Left lung (tissue), 10 donors: ENCODE measurements around the gene WWOX. TPM values are rescaled to one million over a fixed set of nuclear protein-coding genes. Genes with fewer than 3 reads are reported as not detected.

Source experiments
- ATAC-seq: fragments of 200-7000 bp; cut with Tn5 transposase; one replicate; pipeline ENCODE4 v1.9.1; 2020; ENCODE audit warnings: moderate library complexity
- DNase-seq, 4 donors: peaks; one replicate each; pipeline ENCODE4 v3.0.0-alpha.2; 2013 to 2020
- H3K27ac ChIP-seq, 2 donors: fragments of 200-600 bp; sonication (generic) in 1 of 2; one replicate each; pipeline versions ENCODE4 v1.5.0 to v1.8.0; 2020 to 2021
- H3K27me3 ChIP-seq, 2 donors: fragments of 200-600 bp; sonication (generic) in 1 of 2; one replicate each; pipeline versions ENCODE4 v1.5.0 to v1.8.0; 2020 to 2021
- H3K36me3 ChIP-seq, 2 donors: fragments of 200-600 bp; sonication (generic) in 1 of 2; one replicate each; pipeline versions ENCODE4 v1.5.0 to v1.8.0; 2020 to 2021
- H3K4me1 ChIP-seq, 2 donors: fragments of 200-600 bp; one replicate each; pipeline ENCODE4 v1.8.0; 2021
- H3K4me3 ChIP-seq, 2 donors: fragments of 200-600 bp; sonication (generic) in 1 of 2; one replicate each; pipeline versions ENCODE4 v1.5.0 to v1.8.0; 2020 to 2021; ENCODE audit warnings: mild to moderate bottlenecking in 1 of 2
- H3K9me3 ChIP-seq, 2 donors: fragments of 200-600 bp; sonication (generic) in 1 of 2; one replicate each; pipeline versions ENCODE4 v1.5.0 to v1.8.0; 2020 to 2021
- CTCF ChIP-seq, 2 donors: fragments of 200-600 bp; sonication (generic) in 1 of 2; IDR thresholded peaks; one replicate each; pipeline versions ENCODE4 v1.5.0 to v1.8.0; 2021; ENCODE audit warnings: antibody characterized with exemption in 2 of 2
- intact Hi-C, 2 donors: fragments of 100-400 bp; cut with DNase I; formaldehyde crosslinking; loops; one replicate each; pipeline versions ENCODE4 v1.11.2 to v1.14.2; 2022
- polyA plus RNA-seq, 6 donors: library from polyadenylated mRNA; unstranded; fragments of 120-200 nt; gene quantifications; one replicate each; pipeline ENCODE4 v1.2.1, GENCODE V29; 2013; ENCODE audit not compliant: insufficient read length in 6 of 6
- total RNA-seq, 2 donors: library from RNA; stranded (reverse); fragmentation: NEBNext Ultra II Directional; extraction: Animal tissue kit (Norgen Biotek cat#: 25700); gene quantifications; one replicate each; pipeline ENCODE4 v1.2.1, GENCODE V29; 2021
- donor health status: DM: no; HTN: yes; CAD: no.
- donor health status: DM: no; HTN: no; CAD: no.

Gene WWOX
- total and polyA plus RNA-seq, 8 donors: 17.2 to 40.3 (median 30.8) TPM

DNA sequence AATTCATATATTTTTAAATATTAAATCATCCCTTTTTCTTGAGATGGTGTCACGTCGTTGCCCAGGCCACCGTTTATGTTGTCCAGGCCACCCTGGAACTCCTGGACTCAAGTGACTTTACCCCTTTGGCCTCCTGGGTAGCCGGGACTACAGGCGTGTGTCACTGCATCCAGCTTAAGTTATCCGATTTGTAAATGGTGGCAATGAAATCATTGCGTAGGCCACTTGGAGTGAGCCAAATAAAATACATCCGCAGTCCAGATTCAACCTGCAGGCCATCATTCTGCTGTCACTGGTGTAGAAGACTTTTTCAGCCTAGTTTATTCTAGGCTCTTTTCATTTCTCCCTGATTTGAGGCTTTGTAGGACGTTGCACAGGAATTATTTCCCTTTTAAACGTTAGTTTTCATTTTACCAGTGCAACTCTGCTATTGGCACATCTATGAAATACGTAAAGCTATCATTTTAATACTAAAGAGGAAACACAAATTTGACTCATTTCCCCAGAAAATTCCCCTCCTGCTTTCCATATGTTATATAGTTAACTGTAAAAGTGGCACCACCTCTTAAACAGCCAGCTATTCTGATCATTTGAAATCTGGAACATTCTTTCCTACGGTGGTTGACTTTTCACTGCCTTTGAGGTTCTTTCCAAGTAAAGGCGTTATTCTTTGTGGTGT, 1051.3 kb downstream of the WWOX start:
- Histone ChIP-seq H3K4me3 (no peak overlapping the region), H3K4me1 (no peaks in the 10 kb centered on the region), H3K36me3 (no peaks in the 10 kb centered on the region), H3K27ac (no peak overlapping the region), H3K9me3 (no peaks in the 10 kb centered on the region), H3K27me3 (no peaks in the 10 kb centered on the region)
- no peak for ATAC-seq
- TF ChIP-seq CTCF (IDR thresholded peaks at IDR 0.05): no peak
- intact Hi-C loops: no loop called here
- no peak for DNase-seq

DNA sequence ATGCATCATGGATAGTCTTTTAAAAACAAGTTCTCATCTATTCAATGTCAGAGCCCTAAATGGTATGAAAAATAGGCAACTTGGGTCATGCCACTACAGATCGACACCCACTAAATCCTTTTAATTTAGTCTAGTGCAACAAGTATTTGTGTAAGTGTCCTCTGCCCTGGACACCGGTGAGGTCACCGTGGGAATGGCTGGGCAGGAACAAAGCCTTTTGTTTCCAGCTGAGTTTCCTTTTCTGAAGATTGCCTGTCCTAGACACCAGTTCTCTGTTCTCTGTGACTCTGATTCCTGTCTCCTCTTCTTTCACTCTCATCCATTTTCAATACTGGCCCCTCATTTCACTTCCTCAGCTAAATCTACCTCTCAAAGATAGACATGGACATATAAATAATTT, 1054.6 kb downstream of the WWOX start:
- DNase-seq: no peak
- Histone ChIP-seq H3K27me3 (no peaks in the 10 kb centered on the region), H3K36me3 (no peaks in the 10 kb centered on the region), H3K4me1 (no peaks in the 10 kb centered on the region), H3K4me3 (no peak overlapping the region), H3K27ac (no peak overlapping the region), H3K9me3 (no peaks in the 10 kb centered on the region)
- no peak for ATAC-seq
- intact Hi-C loops: no loop called here
- no peak for TF ChIP-seq CTCF (IDR thresholded peaks at IDR 0.05)

GRCh38 chr16:79155471-79155870, 1056.0 kb downstream of the WWOX start:
- intact Hi-C loops: no loop called here
- Histone ChIP-seq H3K27me3 (no peaks in the 10 kb centered on the region), H3K27ac (no peak overlapping the region), H3K9me3 (no peaks in the 10 kb centered on the region), H3K36me3 (no peaks in the 10 kb centered on the region), H3K4me3 (no peak overlapping the region), H3K4me1 (no peaks in the 10 kb centered on the region)
- no peak for TF ChIP-seq CTCF (IDR thresholded peaks at IDR 0.05)
- ATAC-seq (no peak), DNase-seq (no peak)

DNA sequence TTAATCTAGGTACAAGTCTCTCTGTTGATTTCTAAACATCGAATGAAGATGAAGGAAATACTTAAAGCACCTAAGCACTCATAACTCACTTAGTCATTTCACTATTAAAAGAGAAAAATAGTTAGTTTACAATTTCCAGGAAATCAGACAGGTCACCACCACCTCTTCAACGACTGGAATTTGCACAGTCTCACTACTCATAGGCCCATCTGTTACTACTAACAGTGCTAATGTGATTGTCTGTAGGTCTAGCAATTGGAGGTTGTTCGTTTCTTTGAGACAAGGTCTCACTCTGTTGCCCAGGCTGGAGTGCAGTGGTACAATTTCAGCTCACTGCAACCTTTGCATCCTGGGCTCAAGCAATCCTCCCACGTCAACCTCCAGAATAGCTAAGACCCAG, 1056.5 kb downstream of the WWOX start:
- Histone ChIP-seq H3K36me3 (no peaks in the 10 kb centered on the region), H3K9me3 (no peaks in the 10 kb centered on the region), H3K27ac (no peak overlapping the region), H3K27me3 (no peaks in the 10 kb centered on the region), H3K4me1 (no peaks in the 10 kb centered on the region), H3K4me3 (no peak overlapping the region)
- intact Hi-C loops: no loop called here
- ATAC-seq (no peak), DNase-seq (no peak)
- no peak for TF ChIP-seq CTCF (IDR thresholded peaks at IDR 0.05)

DNA sequence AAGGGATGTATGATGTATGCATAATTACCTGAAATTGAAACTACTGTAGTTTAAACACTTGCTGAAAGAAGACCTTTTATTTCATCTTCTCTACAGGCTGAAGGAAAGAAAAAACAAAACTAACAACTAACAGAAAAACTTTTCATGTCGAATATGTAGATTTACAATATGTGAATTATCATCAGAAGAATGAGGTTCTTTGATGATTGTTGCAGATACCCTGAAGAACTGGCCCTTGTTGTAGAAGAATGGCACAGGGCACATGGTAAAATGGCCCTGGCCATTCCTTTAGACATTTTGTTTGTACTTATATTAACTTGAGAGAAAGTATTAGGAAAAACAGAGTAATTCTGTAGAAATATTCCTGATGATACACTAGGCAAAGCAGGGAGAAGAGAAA, 1057.3 kb downstream of the WWOX start:
- no peak for TF ChIP-seq CTCF (IDR thresholded peaks at IDR 0.05)
- no peak for ATAC-seq

More for the DNA sequence above, 1057.3 kb downstream of the WWOX start:
- Histone ChIP-seq H3K4me3 (no peak overlapping the region), H3K27me3 (no peaks in the 10 kb centered on the region), H3K36me3 (no peaks in the 10 kb centered on the region), H3K27ac (no peak overlapping the region), H3K4me1 (no peaks in the 10 kb centered on the region), H3K9me3 (no peaks in the 10 kb centered on the region)
- intact Hi-C loops: no loop called here
- DNase-seq: no peak
